BJ (cell line): ENCODE data around the gene METTL24. TPM values are rescaled to one million over a fixed set of nuclear protein-coding genes. Genes with fewer than 3 reads are reported as not detected.

Source experiments
- CTCF ChIA-PET: fragments of 350-600 bp; formaldehyde crosslinking; extraction: SDS; loops from one replicate; lab custom pipeline; 2021; ENCODE audit warnings: antibody characterized with exemption, inconsistent platforms; lab: Yijun Ruan, JAX
- POLR2A ChIA-PET: fragments of 300-600 bp; sonication (Branson Sonifier 250); formaldehyde crosslinking; extraction: SDS; loops from one replicate; lab custom pipeline; 2021; ENCODE audit warnings: antibody characterized with exemption; lab: Charles Lee
- DNase-seq: peaks from one replicate; pipeline ENCODE4 v3.0.0-alpha.2; 2011; ENCODE audit warnings: low read depth
- H3K27me3 ChIP-seq: 2 replicates; pipeline ENCODE4 v1.6.0; 2011; ENCODE audit warnings: low read length; ENCODE audit not compliant: control insufficient read depth, insufficient read depth
- H3K36me3 ChIP-seq: 2 replicates; pipeline ENCODE4 v1.5.1; 2011; ENCODE audit warnings: low read length; ENCODE audit not compliant: control insufficient read depth, insufficient read depth
- H3K4me3 ChIP-seq: 2 replicates; pipeline ENCODE4 v1.5.1; 2011; ENCODE audit warnings: low read depth, mild to moderate bottlenecking, control low read depth, low read length
- polyA plus RNA-seq: library from polyadenylated mRNA; depleted of rRNA; stranded (reverse); fragments of >200 nt; gene quantifications from 2 replicates; pipeline ENCODE4 v1.2.3, GENCODE V29; 2011
- TF ChIP-seq, protein P1 (sequence below): IDR thresholded peaks from 2 replicates; pipeline ENCODE4 v1.5.1; 2011; ENCODE audit warnings: low read depth, mild to moderate bottlenecking, control low read depth, inconsistent platforms, low read length, moderate library complexity; ENCODE audit not compliant: insufficient read depth

Gene METTL24
- polyA plus RNA-seq, 1 experiment = 0.31 TPM

DNA sequence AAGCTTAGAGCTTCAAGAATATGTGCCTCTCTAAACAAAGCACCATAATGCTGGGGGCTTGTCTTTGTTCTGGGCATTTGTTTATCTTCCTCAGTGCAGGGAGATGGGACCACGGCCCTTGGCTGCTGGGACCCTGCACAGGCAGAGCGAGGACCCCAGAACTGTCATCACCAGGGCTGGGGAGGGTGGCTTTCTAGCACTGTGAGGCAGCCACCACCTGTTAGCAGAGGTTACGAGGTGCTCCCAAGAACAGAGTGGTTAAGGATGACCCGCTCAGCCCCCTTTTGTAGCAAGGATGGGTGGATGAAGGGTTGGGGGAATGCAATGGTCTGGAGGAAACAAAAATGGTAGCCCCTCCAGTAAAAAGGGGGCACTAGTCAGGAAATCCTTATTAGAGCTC, 34.9 kb downstream of the METTL24 start:
- Histone ChIP-seq H3K27me3 (no peaks in the 10 kb centered on the region), H3K36me3 (no peaks in the 10 kb centered on the region), H3K4me3 (no peak overlapping the region)
- ChIA-PET POLR2A (no interaction called here), CTCF (interaction anchor here (1.5 kb wide), 1 partner anchor 19 kb away, joined by 3 read pairs; no protein-coding TSS in a partner anchor)
- no peak for DNase-seq
- TF ChIP-seq, protein P1, sequence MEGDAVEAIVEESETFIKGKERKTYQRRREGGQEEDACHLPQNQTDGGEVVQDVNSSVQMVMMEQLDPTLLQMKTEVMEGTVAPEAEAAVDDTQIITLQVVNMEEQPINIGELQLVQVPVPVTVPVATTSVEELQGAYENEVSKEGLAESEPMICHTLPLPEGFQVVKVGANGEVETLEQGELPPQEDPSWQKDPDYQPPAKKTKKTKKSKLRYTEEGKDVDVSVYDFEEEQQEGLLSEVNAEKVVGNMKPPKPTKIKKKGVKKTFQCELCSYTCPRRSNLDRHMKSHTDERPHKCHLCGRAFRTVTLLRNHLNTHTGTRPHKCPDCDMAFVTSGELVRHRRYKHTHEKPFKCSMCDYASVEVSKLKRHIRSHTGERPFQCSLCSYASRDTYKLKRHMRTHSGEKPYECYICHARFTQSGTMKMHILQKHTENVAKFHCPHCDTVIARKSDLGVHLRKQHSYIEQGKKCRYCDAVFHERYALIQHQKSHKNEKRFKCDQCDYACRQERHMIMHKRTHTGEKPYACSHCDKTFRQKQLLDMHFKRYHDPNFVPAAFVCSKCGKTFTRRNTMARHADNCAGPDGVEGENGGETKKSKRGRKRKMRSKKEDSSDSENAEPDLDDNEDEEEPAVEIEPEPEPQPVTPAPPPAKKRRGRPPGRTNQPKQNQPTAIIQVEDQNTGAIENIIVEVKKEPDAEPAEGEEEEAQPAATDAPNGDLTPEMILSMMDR = no peak

DNA sequence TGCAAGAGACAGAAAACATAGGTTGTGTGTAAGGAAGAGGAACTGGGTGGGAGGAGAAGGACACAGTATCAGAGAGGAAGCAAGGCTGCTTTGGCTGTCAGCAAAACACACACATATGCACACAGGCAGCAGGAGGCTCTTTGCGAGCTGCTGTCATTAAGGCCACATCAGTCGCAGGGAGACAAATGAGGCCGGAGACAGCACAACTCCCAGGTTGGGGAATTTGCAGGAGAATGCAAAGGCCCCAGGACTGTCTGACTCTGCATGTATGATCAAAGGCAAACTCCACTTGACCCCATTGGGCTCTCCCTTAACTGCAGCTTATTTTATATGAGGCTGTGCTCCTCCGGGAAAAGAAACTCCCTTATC, 35.3 kb downstream of the METTL24 start:
- POLR2A ChIA-PET = no interaction called here
- Histone ChIP-seq H3K27me3 (no peaks in the 10 kb centered on the region), H3K36me3 (no peaks in the 10 kb centered on the region), H3K4me3 (no peak overlapping the region)
- no peak for DNase-seq
- CTCF ChIA-PET = interaction anchor here (1.5 kb wide), 1 partner anchor 19 kb away, joined by 3 read pairs; no protein-coding TSS in a partner anchor
- TF ChIP-seq, protein P1 = no peak

DNA sequence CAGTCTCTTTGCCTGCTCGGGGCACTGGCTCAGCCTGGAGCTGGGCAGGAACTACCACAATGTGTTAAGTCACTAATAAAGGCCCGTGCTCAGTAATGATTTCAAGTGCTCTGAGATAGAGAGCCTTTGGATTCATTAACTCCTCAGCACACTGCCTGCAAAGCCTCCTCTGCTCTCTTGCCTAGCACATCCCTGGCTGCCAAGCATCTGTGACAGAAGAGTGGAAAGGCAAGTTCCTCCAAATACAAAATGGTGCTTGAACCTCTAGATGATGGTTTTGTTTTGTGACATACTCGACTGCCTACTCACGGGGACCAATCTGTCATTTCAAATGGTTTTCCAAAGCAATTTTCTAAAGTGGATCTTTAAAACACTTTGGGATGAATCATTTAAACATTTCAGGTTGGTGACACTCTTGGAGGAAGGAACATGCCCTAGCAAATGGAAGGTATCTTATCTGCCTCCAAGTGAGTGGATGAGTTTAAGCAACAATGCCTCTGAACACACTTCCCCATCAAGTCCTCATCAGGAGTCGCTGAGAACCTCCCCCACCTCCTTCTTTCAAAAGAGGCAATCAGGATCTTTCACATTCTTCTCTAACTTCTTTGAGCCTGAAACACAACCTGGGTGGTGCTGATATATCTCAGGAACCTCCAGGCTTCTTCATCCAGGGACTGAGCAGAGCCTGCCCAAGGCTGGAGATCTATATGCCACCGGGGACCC, 35.8 kb downstream of the METTL24 start:
- H3K4me3 ChIP-seq = no peak overlapping the region
- no peak for DNase-seq
- H3K36me3 ChIP-seq = no peaks in the 10 kb centered on the region
- ChIA-PET CTCF (interaction anchor here (1.5 kb wide), 1 partner anchor 20 kb away, joined by 3 read pairs; no protein-coding TSS in a partner anchor), POLR2A (no interaction called here)
- TF ChIP-seq, protein P1 = no peak
- no peaks in the 10 kb centered on the region for H3K27me3 ChIP-seq

DNA sequence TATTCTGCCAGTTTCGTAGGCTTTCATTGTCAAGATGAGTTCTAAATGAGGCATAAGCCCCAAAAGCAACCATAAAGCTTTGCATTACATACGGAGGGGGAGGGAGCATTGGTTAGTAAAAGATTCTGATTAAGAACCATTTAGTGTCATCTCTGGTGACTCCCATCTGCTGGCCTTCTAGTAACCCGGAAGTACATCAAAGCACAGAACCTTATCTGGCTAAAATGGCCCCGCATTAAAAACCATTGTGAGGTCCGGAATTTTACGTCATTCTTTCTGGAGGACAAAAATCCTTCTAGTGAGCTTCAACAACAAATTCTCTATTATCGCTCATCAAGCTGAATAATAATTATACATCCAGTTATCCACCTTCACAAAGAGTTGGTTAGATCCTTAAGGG, 37.8 kb downstream of the METTL24 start:
- TF ChIP-seq, protein P1 = no peak
- CTCF ChIA-PET = no interaction called here
- Histone ChIP-seq H3K36me3 (no peaks in the 10 kb centered on the region), H3K27me3 (no peaks in the 10 kb centered on the region; the same call in 1 of the 2 replicates), H3K4me3 (no peak overlapping the region)
- POLR2A ChIA-PET = no interaction called here
- DNase-seq = no peak

DNA sequence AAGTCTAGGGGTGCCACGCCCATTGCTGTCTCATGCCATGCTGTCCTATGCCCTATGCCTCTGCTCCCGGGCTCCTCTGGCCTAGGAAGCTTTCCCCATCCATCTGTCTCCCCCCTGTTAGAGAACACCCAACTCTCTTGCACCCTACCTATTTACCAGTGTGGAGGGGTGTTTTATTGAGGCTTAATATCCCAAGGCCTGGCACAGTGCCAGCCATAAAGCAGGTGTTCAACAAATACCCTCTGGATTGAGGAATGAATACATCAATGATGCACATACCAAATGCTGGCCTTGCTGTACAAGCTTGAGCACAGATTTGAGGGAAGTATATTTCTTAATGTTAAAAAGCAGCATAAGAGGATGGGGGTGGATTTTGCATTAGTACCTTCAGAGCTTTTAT, 38.3 kb downstream of the METTL24 start:
- Histone ChIP-seq H3K27me3 (no peaks in the 10 kb centered on the region; the same call in 1 of the 2 replicates), H3K4me3 (no peak overlapping the region), H3K36me3 (no peaks in the 10 kb centered on the region)
- DNase-seq = no peak
- CTCF ChIA-PET = no interaction called here
- POLR2A ChIA-PET = no interaction called here
- TF ChIP-seq, protein P1 = no peak
